ENCODE data around the gene PPL. TPM values are rescaled to one million over a fixed set of nuclear protein-coding genes. Genes with fewer than 3 reads are reported as not detected.

The PPL gene
- total RNA-seq, 1 experiment from 2014 or later: 56.4 TPM

GRCh38 chr16:4979736-4980660 lies 43.0 kb upstream of the PPL start (continued):
- no peak for TF ChIP-seq ZBTB33 (IDR thresholded peaks at IDR 0.05; ENCODE audit: extremely low read depth, insufficient replicate concordance, low read length)

- Histone ChIP-seq H3K4me2 (ENCODE audit: low read length) (no peak overlapping the region), H3K4me3 (replicated peaks in 1 of 2; ENCODE audit: low read depth in 1 of 2, low read length in 2 of 2) (no peak overlapping the region), H3K4me1 (ENCODE audit: control insufficient read depth in 1 of 2, insufficient read depth in 2 of 2, low read length in 2 of 2) (no peaks in the 10 kb centered on the region), H3K36me3 (ENCODE audit: control insufficient read depth in 1 of 2, insufficient read depth in 2 of 2, low read length in 2 of 2) (no peaks in the 10 kb centered on the region), H3K27ac (ENCODE audit: low read depth, low read length) (no peak overlapping the region), H2AFZ (ENCODE audit: low read depth, low read length, poor library complexity, severe bottlenecking) (no peak overlapping the region), H3K9ac (ENCODE audit: low read length) (no peak overlapping the region), H3K9me2 (ENCODE audit: insufficient read depth) (no peaks in the 10 kb centered on the region), H3K79me2 (ENCODE audit: insufficient read depth, low read length) (no peaks in the 10 kb centered on the region), H3K27me3 (ENCODE audit: insufficient read depth, low read length) (no peaks in the 10 kb centered on the region), H4K20me1 (ENCODE audit: insufficient read depth) (no peaks in the 10 kb centered on the region), H3K9me3 (ENCODE audit: control insufficient read depth in 1 of 2, insufficient read depth in 1 of 2, low read depth in 1 of 2, low read length in 2 of 2) (no peaks in the 10 kb centered on the region)
- TF ChIP-seq YY1 (IDR thresholded peaks at IDR 0.05; ENCODE audit: extremely low read depth, insufficient replicate concordance, low read depth, low read length) (no peak), CEBPB (IDR thresholded peaks at IDR 0.05; ENCODE audit: low read depth) (no peak), ZNF274 (IDR thresholded peaks at IDR 0.05; ENCODE audit: low read depth, low read length) (no peak), POLR2AphosphoS5 (IDR thresholded peaks at IDR 0.05; ENCODE audit: low read depth, low read length) (no peak)
- no TSS peak for BruUV-seq (replicated peaks)
- intact Hi-C loops (cut with micrococcal nuclease): no loop called here
- CTCF ChIA-PET: no interaction called here
- POLR2A ChIA-PET: no interaction called here
- no peak for DNase-seq (ENCODE audit: low read depth, low spot score)
- no peak for ATAC-seq
- RAD21 ChIA-PET (ENCODE audit: low non-redundant PET in 1 of 2, low total read pairs in 2 of 2, uncharacterized antibody in 2 of 2, unreplicated experiment in 2 of 2): no interaction called here
These were observed 42.2 kb upstream of the PPL start for GRCh38 chr16:4979164-4979563.
